Lower leg skin (tissue), 3 donors: ENCODE measurements around the gene TMEM89.

Source experiments
- POLR2A ChIP-seq, 2 donors: fragments of 450-650 bp; IDR thresholded peaks; one replicate each; pipeline ENCODE4 v1.6.1; 2016 to 2017; ENCODE audit warnings: antibody characterized with exemption in 2 of 2, mild to moderate bottlenecking in 1 of 2, moderate library complexity in 1 of 2
- TF ChIP-seq, protein P1 (sequence below), 3 donors: fragments of 450-650 bp; IDR thresholded peaks; one replicate each; pipeline ENCODE4 v1.5.1; 2016; ENCODE audit warnings: antibody characterized with exemption in 3 of 3, mild to moderate bottlenecking in 3 of 3, moderate library complexity in 2 of 3

DNA sequence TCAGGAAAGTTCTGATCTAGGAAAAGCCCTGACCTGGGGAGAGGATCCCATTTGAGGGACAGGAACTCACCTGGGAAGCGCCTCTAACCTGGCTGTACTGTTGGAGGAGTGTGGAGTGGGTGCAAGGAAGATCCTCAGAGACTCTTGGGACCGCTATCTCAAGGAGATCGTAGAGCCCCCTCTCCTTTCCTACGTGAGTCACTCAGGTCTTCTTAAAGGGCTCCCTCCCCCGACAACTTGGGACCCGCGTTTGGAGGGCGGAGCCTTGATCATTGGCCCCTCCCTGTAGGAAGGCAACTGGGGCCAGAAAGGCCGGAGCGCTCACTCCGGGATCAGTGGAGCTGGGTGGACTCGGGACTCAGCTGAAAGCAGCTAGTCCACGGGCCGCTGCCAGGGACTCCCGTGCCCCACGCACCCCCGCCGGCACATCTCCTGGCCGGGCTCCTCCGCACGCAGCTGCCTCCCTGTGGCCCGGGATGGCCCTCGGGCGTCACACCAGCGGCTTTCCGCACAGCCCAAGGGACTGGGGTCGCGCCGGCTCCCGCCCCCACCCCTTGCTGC is 13.2 kb upstream of the TMEM89 start:
- TF ChIP-seq POLR2A (IDR thresholded peaks at IDR 0.05): no peak
- TF ChIP-seq, protein P1, sequence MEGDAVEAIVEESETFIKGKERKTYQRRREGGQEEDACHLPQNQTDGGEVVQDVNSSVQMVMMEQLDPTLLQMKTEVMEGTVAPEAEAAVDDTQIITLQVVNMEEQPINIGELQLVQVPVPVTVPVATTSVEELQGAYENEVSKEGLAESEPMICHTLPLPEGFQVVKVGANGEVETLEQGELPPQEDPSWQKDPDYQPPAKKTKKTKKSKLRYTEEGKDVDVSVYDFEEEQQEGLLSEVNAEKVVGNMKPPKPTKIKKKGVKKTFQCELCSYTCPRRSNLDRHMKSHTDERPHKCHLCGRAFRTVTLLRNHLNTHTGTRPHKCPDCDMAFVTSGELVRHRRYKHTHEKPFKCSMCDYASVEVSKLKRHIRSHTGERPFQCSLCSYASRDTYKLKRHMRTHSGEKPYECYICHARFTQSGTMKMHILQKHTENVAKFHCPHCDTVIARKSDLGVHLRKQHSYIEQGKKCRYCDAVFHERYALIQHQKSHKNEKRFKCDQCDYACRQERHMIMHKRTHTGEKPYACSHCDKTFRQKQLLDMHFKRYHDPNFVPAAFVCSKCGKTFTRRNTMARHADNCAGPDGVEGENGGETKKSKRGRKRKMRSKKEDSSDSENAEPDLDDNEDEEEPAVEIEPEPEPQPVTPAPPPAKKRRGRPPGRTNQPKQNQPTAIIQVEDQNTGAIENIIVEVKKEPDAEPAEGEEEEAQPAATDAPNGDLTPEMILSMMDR (IDR thresholded peaks at IDR 0.05): no peak
